Calu3 (cell line): ENCODE data around the gene FGF14. TPM values are rescaled to one million over a fixed set of nuclear protein-coding genes. Genes with fewer than 3 reads are reported as not detected.

Experiments used
- BruUV-seq: library from RNA; stranded (reverse); fragments of 400-500 nt; replicated peaks from 2 replicates; lab custom pipeline; 2021; lab: Mats Ljungman, UMichigan
- CTCF ChIA-PET: fragments of 300-600 bp; sonication (Branson Sonifier 250); formaldehyde crosslinking; loops from one replicate; lab custom pipeline; 2022; ENCODE audit warnings: antibody characterized with exemption; lab: Charles Lee
- DNase-seq: peaks from one replicate; pipeline ENCODE4 v3.0.0; 2022
- H3K27ac Mint-ChIP-seq: one replicate; pipeline ENCODE4 v1.8.0; 2022; ENCODE audit warnings: mixed read lengths; ENCODE audit not compliant: unreplicated experiment
- H3K27me3 Mint-ChIP-seq: one replicate; pipeline ENCODE4 v1.8.0; 2022; ENCODE audit warnings: mixed read lengths; ENCODE audit not compliant: unreplicated experiment
- H3K36me3 Mint-ChIP-seq: one replicate; pipeline ENCODE4 v1.8.0; 2022; ENCODE audit warnings: mild to moderate bottlenecking, moderate library complexity, mixed read lengths; ENCODE audit not compliant: insufficient read depth, unreplicated experiment
- H3K4me1 Mint-ChIP-seq: one replicate; pipeline ENCODE4 v1.8.0; 2022; ENCODE audit warnings: mild to moderate bottlenecking, low read depth, mixed read lengths; ENCODE audit not compliant: unreplicated experiment
- H3K4me3 Mint-ChIP-seq: one replicate; pipeline ENCODE4 v1.8.0; 2022; ENCODE audit warnings: mild to moderate bottlenecking, low read depth, moderate library complexity, mixed read lengths; ENCODE audit not compliant: unreplicated experiment
- H3K9me3 Mint-ChIP-seq: one replicate; pipeline ENCODE4 v1.8.0; 2022; ENCODE audit warnings: low read depth, mixed read lengths; ENCODE audit not compliant: unreplicated experiment
- CTCF ChIP-seq: fragments of 200-600 bp; IDR thresholded peaks from one replicate; pipeline ENCODE4 v1.8.0; 2022; ENCODE audit warnings: antibody characterized with exemption; ENCODE audit not compliant: unreplicated experiment
- intact Hi-C: fragments of 100-400 bp; cut with micrococcal nuclease; formaldehyde crosslinking; loops from one replicate; pipeline ENCODE4 v1.10.0; 2022; ENCODE audit not compliant: unreplicated experiment
- total RNA-seq: library from RNA; stranded (reverse); gene quantifications from 2 replicates; pipeline ENCODE4 v1.2.3, GENCODE V29; 2022

Gene FGF14
- total RNA-seq, 1 experiment from 2014 or later, result 0.21 TPM

- no peaks in the 10 kb centered on the region for H3K9me3 Mint-ChIP-seq
- CTCF ChIA-PET, result no interaction called here
- H3K27ac Mint-ChIP-seq, result no peak overlapping the region
- no peaks in the 10 kb centered on the region for H3K27me3 Mint-ChIP-seq
- no peak for DNase-seq
- intact Hi-C loops, result no loop called here
- H3K4me1 Mint-ChIP-seq, result peaks cover 7% of the 10 kb centered on the region
- BruUV-seq, result no TSS peak
- TF ChIP-seq CTCF, result no peak
- no peak overlapping the region for H3K4me3 Mint-ChIP-seq
- H3K36me3 Mint-ChIP-seq, result no peaks in the 10 kb centered on the region
Measured at GRCh38 chr13:102182170-102182569, 219.7 kb downstream of the FGF14 start.

GRCh38 chr13:102177431-102177830 is 224.4 kb downstream of the FGF14 start:
- H3K4me3 Mint-ChIP-seq, result no peak overlapping the region
- H3K9me3 Mint-ChIP-seq, result no peaks in the 10 kb centered on the region
- no peaks in the 10 kb centered on the region for H3K36me3 Mint-ChIP-seq
- H3K27me3 Mint-ChIP-seq, result no peaks in the 10 kb centered on the region
- intact Hi-C loops, result no loop called here
- no peak for DNase-seq
- no TSS peak for BruUV-seq
- no peak for TF ChIP-seq CTCF
- CTCF ChIA-PET, result no interaction called here
- no peaks in the 10 kb centered on the region for H3K4me1 Mint-ChIP-seq
- H3K27ac Mint-ChIP-seq, result no peak overlapping the region

- H3K27ac Mint-ChIP-seq, result no peak overlapping the region
- TF ChIP-seq CTCF, result no peak
- no peak overlapping the region for H3K4me3 Mint-ChIP-seq
- intact Hi-C loops, result no loop called here
- H3K36me3 Mint-ChIP-seq, result no peaks in the 10 kb centered on the region
- H3K9me3 Mint-ChIP-seq, result no peaks in the 10 kb centered on the region
- no peak for DNase-seq
- no TSS peak for BruUV-seq
- no peaks in the 10 kb centered on the region for H3K4me1 Mint-ChIP-seq
- H3K27me3 Mint-ChIP-seq, result no peaks in the 10 kb centered on the region
- CTCF ChIA-PET, result no interaction called here
Measured at GRCh38 chr13:102176846-102177245, 225.0 kb downstream of the FGF14 start.

- no peaks in the 10 kb centered on the region for H3K27me3 Mint-ChIP-seq
- intact Hi-C loops, result no loop called here
- TF ChIP-seq CTCF, result no peak
- H3K4me1 Mint-ChIP-seq, result no peaks in the 10 kb centered on the region
- H3K9me3 Mint-ChIP-seq, result no peaks in the 10 kb centered on the region
- DNase-seq, result no peak
- BruUV-seq, result no TSS peak
- CTCF ChIA-PET, result no interaction called here
- H3K4me3 Mint-ChIP-seq, result no peak overlapping the region
- H3K36me3 Mint-ChIP-seq, result no peaks in the 10 kb centered on the region
- H3K27ac Mint-ChIP-seq, result no peak overlapping the region
Measured at GRCh38 chr13:102172406-102172805, 229.4 kb downstream of the FGF14 start.
